ENCODE measurements around the gene RAB28. TPM values are rescaled to one million over a fixed set of nuclear protein-coding genes. Genes with fewer than 3 reads are reported as not detected.

The RAB28 gene
- polyA plus RNA-seq, 1 donor (not counting 4 experiments of a cell fraction or from before 2014, with no cell fraction given), result 19.7 TPM

DNA sequence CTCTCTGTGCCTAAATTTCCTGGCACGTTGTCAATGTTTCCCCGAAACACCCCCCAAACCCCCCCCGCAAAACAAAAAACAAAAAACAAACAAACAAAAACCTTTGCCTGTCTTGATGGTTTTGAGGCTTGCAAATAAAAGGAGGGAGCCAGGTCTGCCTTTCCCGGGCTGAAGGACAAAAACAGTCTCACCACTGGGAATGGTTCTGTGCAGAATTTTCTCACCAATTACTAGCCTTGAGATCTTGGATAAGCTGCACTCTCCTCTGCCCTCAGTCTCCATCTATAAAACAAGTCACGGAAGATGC is 44.6 kb upstream of the RAB28 start:
- no peaks in the 10 kb centered on the region for H3K36me3 ChIP-seq (ENCODE audit: control insufficient read depth in 2 of 2, extremely low read depth in 1 of 2, insufficient read depth in 2 of 2, low read length in 2 of 2)
- no peak for DNase-seq (ENCODE audit: low read depth, low spot score)
- H3K9me3 ChIP-seq (ENCODE audit: control insufficient read depth, low read depth, low read length), result peaks cover 11% of the 10 kb centered on the region
- H3K27ac ChIP-seq (ENCODE audit: control insufficient read depth, insufficient read depth, low read length), result no peak overlapping the region
- H3K4me1 ChIP-seq (ENCODE audit: control insufficient read depth, extremely low read depth, insufficient read depth, low read length), result peaks cover 3% of the 10 kb centered on the region
- dilution Hi-C loops (cut with MboI; ENCODE audit: extremely low pct_ligation_motif_present, low sequenced_read_pairs), result no loop called here
- no peaks in the 10 kb centered on the region for H3K79me2 ChIP-seq (ENCODE audit: control insufficient read depth, insufficient read depth, low read length)
- no peak for FAIRE-seq
- H3K4me2 ChIP-seq (ENCODE audit: control insufficient read depth, extremely low read depth, insufficient read depth, low read depth, low read length), result peak overlapping the region; percentile 30
- H3K27me3 ChIP-seq (ENCODE audit: control insufficient read depth, extremely low read depth, insufficient read depth, low read length), result peaks cover 99% of the 10 kb centered on the region
- no peak overlapping the region for H2AFZ ChIP-seq (ENCODE audit: control insufficient read depth, low read length)
- no peak overlapping the region for H3K4me3 ChIP-seq (ENCODE audit: control insufficient read depth in 2 of 3, extremely low read depth in 1 of 3, insufficient read depth in 2 of 3, low read depth in 1 of 3, low read length in 3 of 3)
- H4K20me1 ChIP-seq (ENCODE audit: control insufficient read depth, extremely low read depth, insufficient read depth, low read length), result no peaks in the 10 kb centered on the region
- no peak overlapping the region for H3K9ac ChIP-seq (ENCODE audit: control insufficient read depth, extremely low read depth, insufficient read depth, low read length)
- TF ChIP-seq CTCF (optimal IDR thresholded peaks at IDR 0.05 in 1 of 3, IDR thresholded peaks at IDR 0.05 in 1 of 3, conservative IDR thresholded peaks at IDR 0.05 in 1 of 3; ENCODE audit: extremely low read depth in 1 of 3, insufficient read depth in 2 of 3, low read length in 3 of 3), result no peak
- TF ChIP-seq EZH2 (IDR thresholded peaks at IDR 0.05; ENCODE audit: low read length), result no peak
- H3K9me1 ChIP-seq (ENCODE audit: control insufficient read depth, extremely low read depth, insufficient read depth, low read length), result no peaks in the 10 kb centered on the region

DNA sequence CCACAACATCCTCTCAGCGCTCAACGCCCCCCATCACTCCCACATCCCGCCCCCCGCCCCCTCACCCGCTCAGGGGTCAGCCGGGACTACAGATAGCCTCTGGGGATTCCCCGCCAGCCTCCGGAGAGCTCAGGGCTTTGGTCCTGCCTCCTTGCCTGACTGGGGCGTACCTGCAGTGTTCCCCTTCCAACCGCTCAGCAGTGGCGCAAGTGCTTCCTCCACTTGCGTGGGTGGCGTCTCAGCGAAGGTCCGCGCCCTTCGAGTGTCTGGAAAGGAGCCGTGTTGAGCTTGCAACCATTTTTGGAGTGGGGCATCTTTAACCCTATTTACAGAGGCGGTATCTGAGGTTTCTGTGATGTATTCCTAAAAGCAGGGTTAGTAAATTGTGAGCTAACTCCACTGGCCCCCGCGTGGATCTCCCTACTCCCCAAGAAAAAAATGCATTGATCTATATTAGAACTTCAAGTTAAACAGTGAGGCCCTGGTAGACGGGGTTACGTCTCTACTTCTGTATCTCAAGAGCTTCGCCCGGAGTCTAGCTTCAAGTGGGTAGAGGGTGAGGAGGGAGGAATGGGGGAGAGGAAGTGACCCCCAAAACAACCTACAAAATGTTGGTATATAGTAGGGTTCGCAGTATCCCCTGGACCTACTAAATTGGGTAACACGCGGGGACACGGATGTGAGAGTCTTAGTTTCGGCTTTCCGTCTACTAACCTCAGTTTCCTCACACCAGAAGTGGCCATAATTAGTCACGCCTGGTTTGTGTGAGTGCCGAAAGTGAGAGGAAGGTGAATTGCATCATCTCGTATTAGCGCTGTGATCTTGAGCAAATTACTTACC is 44.1 kb upstream of the RAB28 start:
- dilution Hi-C loops (cut with MboI; ENCODE audit: extremely low pct_ligation_motif_present, low sequenced_read_pairs), result no loop called here
- TF ChIP-seq EZH2 (IDR thresholded peaks at IDR 0.05; ENCODE audit: low read length) (no peak), CTCF (optimal IDR thresholded peaks at IDR 0.05 in 1 of 3, IDR thresholded peaks at IDR 0.05 in 1 of 3, conservative IDR thresholded peaks at IDR 0.05 in 1 of 3; ENCODE audit: extremely low read depth in 1 of 3, insufficient read depth in 2 of 3, low read length in 3 of 3) (no peak)
- H3K27ac ChIP-seq (ENCODE audit: control insufficient read depth, insufficient read depth, low read length), result no peak overlapping the region
- H3K4me2 ChIP-seq (ENCODE audit: control insufficient read depth, extremely low read depth, insufficient read depth, low read depth, low read length), result peak overlapping the region; percentile 30
- H3K27me3 ChIP-seq (ENCODE audit: control insufficient read depth, extremely low read depth, insufficient read depth, low read length), result peaks cover 99% of the 10 kb centered on the region
- DNase-seq (ENCODE audit: low read depth, low spot score) (no peak), FAIRE-seq (no peak)
- H3K4me3 ChIP-seq (ENCODE audit: control insufficient read depth in 2 of 3, extremely low read depth in 1 of 3, insufficient read depth in 2 of 3, low read depth in 1 of 3, low read length in 3 of 3), result no peak overlapping the region
- no peak overlapping the region for H2AFZ ChIP-seq (ENCODE audit: control insufficient read depth, low read length)
- H4K20me1 ChIP-seq (ENCODE audit: control insufficient read depth, extremely low read depth, insufficient read depth, low read length), result no peaks in the 10 kb centered on the region
- no peaks in the 10 kb centered on the region for H3K9me1 ChIP-seq (ENCODE audit: control insufficient read depth, extremely low read depth, insufficient read depth, low read length)
- peaks cover 3% of the 10 kb centered on the region for H3K4me1 ChIP-seq (ENCODE audit: control insufficient read depth, extremely low read depth, insufficient read depth, low read length)
- H3K36me3 ChIP-seq (ENCODE audit: control insufficient read depth in 2 of 2, extremely low read depth in 1 of 2, insufficient read depth in 2 of 2, low read length in 2 of 2), result no peaks in the 10 kb centered on the region
- H3K9me3 ChIP-seq (ENCODE audit: control insufficient read depth, low read depth, low read length), result peaks cover 11% of the 10 kb centered on the region
- no peaks in the 10 kb centered on the region for H3K79me2 ChIP-seq (ENCODE audit: control insufficient read depth, insufficient read depth, low read length)
- no peak overlapping the region for H3K9ac ChIP-seq (ENCODE audit: control insufficient read depth, extremely low read depth, insufficient read depth, low read length)
